ENCODE measurements around the gene RER1.

RER1 gene

GRCh38 chr1:2407991-2408275, 16.3 kb downstream of the RER1 start:
- DNase-seq (ENCODE audit: low read depth) = no peak

DNA sequence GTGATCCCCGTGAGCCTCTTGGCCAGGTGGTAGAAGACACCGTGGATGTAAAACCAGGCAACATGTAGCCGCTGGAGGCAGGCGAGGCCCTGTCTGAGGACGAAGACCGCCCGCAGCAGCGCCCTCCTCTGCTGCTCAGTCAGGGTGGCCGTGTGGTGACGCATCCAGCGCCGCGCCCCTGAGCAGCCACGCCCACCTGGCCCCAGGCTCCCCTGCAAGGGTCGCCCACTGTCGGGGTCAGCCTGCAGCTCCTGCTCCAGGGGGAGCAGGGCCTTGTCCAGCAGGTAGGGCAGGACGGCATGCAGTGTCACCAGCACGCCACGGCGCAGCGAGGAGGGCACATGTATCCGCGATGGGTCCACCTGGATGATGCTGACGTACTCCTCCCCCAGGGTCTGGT, 16.8 kb downstream of the RER1 start:
- no peak for DNase-seq (ENCODE audit: low read depth)

- no peak for DNase-seq (ENCODE audit: low read depth)
Observed at GRCh38 chr1:2408859-2409276, 17.2 kb downstream of the RER1 start.

DNA sequence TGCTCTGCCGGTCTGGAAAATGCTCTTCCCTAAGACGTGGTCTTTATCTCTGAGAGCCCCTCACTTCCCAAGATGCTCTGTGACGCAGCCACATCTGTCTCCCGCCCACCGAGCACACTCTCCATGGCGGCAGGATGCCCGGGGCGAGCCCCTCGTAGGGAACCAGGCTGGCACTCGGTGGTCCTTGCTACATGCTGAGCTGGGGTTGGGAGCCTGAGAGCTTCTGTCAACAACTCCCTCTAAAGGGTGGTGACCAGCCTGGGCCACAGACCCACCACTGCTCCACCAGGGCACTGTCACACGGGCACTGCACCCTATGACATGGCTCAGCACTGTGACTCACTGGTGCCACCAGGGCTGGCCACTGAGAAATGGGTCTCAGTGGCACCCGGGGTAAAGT, 18.1 kb downstream of the RER1 start:
- no peak for DNase-seq (ENCODE audit: low read depth)

GRCh38 chr1:2411801-2412394, 20.3 kb downstream of the RER1 start:
- no peak for DNase-seq (ENCODE audit: low read depth)

- DNase-seq (ENCODE audit: low read depth) = peak; percentile 86
Observed at GRCh38 chr1:2412395-2412772, 20.7 kb downstream of the RER1 start, which contains the start of gene PEX10. TSS of gene PEX10 (minus strand) at chr1:2412564. CDS start at chr1:2412502, 62 bp downstream.

- DNase-seq (ENCODE audit: low read depth) = peak; percentile 41
Observed at GRCh38 chr1:2412773-2413494, 21.3 kb downstream of the RER1 start.

DNA sequence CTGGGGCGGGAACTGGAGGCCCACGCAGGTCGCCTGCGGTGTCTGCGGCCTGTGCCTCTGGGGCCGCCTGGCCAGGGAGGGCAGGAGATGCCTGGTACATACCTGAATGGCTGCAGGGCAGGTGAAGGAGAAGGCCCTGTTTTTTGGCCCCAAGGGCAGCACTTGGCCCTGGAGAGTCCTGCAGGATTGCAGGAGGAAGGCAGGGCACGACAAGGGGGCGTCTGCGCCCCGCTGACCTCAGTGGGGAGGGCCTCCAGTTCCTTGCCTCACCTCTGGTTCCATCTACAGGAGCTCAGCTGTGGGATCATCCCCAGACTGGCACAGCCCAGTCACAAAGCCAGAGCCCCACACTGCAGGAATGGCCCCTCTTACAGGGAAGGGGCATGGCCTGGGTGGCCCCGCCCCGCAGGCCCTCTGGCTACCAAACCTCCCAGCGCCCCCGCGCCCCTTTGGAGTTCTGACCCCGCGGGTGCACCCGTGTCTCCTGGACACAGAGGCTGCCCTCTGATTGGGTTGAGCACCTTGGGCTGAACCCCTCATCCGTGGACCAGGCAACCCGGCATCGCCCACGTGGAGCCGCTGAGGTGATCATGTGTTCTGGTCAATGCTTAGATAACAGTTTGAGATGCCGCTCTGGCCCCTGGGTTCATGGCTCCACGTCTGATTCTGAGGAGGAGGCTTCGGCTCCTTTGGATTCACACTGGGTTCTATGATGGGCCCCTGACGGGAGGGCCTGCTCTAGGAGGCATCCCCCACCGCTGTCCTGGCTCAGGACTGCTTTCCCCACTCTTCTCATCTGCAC, 22.1 kb downstream of the RER1 start:
- DNase-seq (ENCODE audit: low read depth) = no peak

DNA sequence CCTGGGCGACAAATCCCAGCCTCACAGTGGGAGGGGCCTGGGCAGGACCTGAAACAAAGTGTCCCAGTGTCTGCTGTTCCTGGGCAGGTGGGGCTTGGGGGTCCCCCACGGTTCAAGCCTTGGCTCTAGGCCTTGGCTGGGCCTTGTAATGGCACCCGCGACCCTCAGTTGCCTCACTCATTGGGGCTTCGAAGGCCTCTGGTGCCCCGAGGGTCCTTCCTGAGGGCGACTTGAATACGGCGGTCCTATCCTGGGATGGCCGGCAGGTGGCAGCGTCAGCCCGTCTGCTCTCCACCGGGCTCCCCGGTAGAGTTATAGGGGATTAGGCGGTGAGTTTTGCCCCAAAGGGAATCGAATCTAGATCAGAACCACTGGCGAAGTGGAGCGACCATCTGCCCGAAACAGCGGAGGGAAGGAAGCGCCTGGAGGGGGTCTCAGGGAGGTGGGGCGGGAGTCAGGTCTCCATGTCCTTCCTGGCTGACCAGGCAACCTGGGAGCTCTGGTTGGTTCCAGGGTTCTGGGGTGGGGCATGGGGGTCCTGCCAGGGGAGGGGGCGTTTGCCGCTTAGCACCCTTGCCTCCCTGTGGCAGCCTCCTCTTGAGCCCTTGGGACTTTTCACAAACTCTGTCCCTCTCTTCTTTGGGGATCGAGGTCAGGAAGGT, 22.8 kb downstream of the RER1 start:
- DNase-seq (ENCODE audit: low read depth) = no peak

DNA sequence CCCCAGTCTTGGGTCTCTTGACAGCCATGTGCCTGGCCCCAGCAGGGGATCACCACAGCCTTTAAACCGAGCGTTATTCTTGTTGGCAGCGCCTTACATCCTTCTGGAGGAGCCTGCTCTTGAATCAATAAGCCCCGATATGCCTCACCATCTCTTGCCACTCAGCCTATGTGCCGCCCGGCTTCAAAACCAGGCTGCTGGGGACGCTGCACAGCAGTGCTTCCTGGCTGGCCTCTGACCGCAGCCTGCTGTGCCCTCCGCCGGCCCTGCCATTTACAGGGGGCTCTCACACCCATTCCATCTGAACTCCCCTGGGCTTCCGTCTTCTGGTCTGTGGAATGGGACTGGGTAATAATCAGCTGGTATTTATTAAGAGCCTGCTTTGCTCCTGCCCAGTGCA, 23.7 kb downstream of the RER1 start:
- no peak for DNase-seq (ENCODE audit: low read depth)

GRCh38 chr1:2415801-2416208, 24.2 kb downstream of the RER1 start:
- DNase-seq (ENCODE audit: low read depth) = no peak

DNA sequence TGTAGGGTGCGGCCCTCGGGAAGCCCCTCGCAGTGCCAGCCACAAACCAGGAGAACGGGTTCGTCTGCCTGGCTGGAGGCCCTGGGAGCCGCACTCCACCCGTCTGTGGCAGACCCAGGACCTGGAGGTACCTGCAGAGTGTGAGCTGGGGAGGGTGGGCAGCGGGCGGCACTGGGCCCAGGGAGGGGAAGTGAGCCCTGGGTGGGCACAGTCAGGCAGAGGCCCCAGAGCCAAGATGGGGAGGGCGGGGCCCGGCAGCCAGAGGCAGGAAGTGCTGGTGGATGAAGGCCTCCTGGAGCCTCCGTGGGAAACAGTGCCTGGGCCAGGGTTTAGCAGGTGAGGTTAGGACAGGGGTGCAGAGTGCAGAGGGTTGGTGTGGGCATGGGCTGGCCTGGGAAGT, 24.8 kb downstream of the RER1 start:
- DNase-seq (ENCODE audit: low read depth) = no peak

DNA sequence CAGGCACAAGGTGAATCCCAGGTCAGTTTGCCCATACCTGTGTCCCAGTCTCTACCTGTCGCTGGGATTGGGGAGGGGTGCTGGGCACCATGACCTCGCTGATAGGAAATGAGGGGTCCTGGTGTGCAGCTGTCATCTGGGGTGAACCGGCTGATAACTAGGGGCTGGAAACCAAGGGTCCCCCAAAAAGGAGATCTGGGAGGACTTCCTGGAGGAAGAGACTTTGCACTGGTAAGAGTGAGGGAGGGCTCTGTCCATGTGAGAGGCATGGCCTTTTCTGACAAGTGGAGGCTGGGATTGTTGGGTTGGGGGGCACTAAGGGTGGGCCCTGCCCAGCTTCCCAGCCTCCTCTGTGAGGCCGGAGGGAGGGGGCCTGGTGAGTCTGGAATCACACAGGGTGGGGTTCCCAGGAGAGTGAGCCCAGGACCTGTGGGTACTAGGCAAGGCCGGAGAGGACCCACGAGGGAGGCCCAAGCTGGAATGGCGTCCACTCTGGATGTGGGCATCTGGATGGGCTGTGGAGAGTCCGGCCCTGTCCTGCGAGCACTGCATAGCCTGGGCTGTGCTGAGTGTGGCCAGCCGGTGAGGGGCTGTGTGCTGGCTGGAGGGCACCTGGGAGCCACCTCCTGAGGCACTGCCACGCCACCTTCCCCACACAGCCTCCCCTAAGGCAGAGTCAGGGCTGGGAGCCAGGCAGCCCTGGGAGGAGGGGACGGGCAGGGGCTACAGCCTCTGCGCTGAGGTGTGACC, 25.6 kb downstream of the RER1 start:
- DNase-seq (ENCODE audit: low read depth) = no peak

DNA sequence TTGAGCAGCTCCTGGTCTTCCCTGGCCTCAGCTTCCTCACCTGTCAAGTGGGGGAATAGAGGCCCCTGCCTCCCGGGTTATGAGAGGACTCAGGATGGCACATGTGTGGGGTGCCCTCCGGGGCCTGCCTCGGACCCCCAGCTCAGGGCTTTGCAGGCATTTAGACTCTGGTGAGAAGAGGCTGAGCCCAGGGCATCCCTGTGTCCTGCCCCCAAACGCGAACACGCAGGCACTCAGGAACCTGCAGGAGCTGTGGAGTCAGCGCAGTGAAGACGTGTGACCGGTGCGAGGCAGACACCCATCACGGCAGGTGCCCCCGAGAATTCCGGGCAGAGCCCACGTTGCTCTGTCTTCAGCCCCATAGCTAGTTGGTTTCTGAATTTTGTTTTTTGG, 26.2 kb downstream of the RER1 start:
- DNase-seq (ENCODE audit: low read depth) = no peak

GRCh38 chr1:2418791-2419320, 27.2 kb downstream of the RER1 start:
- DNase-seq (ENCODE audit: low read depth) = no peak

DNA sequence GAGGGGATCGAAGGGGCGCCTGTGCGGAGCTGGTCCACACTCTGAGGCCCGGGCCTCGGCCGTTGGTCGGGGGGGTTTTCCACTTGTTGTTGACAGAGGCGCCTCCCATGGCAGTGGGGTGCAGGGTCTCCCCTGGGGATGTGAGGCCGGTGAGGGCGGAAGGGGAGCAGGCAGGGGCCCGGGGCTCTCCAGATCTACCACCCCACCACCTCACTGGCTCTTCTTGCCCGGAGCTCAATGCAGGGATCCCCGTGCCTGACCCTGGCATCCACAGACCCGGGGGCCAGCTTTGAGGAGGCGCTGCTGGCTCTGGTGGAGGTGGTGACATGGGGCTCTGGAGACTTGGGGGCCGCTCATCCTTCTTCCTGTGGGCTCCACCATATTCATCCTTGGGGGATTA, 27.8 kb downstream of the RER1 start:
- no peak for DNase-seq (ENCODE audit: low read depth)

DNA sequence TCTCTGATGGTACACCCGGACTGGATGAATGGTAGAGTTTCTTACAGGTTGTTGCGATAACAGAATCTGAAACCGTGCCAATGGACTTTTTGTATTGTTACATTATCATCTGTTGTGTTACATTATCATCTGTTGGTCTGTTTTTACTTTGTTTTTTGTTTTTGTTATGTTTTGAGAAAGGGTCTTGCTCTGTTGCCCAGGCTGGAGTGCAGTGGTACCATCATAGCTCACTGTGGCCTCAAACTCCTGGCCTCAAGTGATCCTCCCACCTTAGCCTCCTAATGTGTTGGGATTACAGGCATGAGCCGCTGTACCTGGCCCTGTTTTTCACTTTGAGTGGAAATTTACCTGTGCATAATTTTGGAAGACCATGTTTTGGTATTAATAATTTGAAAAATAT, 30.9 kb downstream of the RER1 start:
- DNase-seq (ENCODE audit: low read depth) = no peak

DNA sequence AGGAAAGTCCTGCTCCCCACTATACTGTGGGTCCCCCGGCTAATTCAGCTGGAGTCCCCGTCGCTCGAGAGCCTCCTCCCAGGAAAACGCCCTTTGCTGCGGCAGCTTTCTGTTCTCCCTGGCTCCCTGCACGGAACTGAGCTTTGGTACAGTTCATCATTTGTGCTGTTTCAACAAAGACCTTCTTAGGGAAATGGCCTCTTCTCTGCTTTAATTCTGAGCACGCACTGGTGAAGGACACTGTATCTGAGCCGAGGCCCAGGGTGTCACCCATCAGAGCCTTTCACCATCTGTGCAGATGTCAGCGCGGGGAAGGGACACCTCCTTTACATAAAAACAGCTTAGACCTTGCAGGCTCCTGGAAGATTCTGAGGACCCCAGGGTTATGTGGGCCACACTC, 34.3 kb downstream of the RER1 start:
- DNase-seq (ENCODE audit: low read depth) = no peak

- no peak for DNase-seq (ENCODE audit: low read depth)
Observed at GRCh38 chr1:2426540-2426939, 34.9 kb downstream of the RER1 start.

DNA sequence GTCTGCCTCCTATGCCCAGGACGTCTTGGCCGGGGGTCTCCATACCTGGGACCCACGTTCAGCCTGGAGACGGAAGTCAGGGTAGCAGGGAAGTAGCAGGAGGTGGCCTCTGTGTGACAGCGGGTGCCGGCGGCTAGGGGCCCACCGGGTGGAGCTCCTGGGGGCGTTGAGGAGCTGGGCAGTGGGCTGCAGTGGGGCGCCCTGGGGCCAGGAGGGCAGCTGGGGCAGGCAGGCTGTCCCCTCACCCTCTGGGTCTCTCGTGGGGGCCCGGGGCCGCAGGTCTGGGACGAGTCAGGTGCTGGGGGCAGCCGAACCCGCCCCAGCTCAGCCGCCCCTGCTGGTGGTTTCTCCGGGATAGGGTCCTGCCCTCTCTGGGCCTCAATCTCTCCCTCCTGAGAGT, 35.4 kb downstream of the RER1 start:
- no peak for DNase-seq (ENCODE audit: low read depth)

DNA sequence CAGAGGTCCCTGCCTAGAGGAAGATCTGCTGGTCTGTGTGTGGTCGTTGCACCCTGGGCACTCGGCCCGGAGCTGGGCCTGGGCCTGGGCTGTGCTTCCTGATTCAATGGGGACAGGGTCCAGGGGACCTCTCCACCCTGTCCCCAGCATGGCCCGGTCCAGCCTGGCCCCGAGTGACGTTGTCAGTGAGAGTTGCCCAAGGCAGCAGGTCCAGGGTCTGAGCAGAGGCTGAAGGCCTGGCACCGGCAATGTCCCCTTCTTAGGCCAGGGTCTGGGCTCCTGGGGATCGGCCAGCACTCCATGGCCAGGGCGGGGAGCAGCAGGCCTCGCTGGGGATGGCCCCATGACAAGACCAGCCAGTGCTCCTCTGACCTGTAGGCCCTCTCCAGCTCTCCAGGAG, 36.3 kb downstream of the RER1 start:
- no peak for DNase-seq (ENCODE audit: low read depth)

- DNase-seq (ENCODE audit: low read depth) = no peak
Observed at GRCh38 chr1:2428490-2428889, 36.8 kb downstream of the RER1 start.

All from amniotic epithelial cell (primary cell).